Right lobe of liver (tissue), 4 donors: ENCODE results near the gene VWA8.

Source experiments
- POLR2A ChIP-seq: fragments of 450-650 bp; IDR thresholded peaks from one replicate; pipeline ENCODE4 v1.6.1; 2017; ENCODE audit warnings: antibody characterized with exemption, mild to moderate bottlenecking
- TF ChIP-seq, protein P1 (sequence below), 4 donors: fragments of 200-600 bp in 3 of 4; fragments of 450-650 bp in 1 of 4; IDR thresholded peaks; one replicate each; pipeline versions ENCODE4 v1.5.1 to v1.8.0; 2016 to 2022; ENCODE audit warnings: antibody characterized with exemption in 4 of 4, mild to moderate bottlenecking in 2 of 4
- donor health status: DM: no; HTN: no; CAD: no.
- donor health status: DM: no; HTN: no; CAD: no.
- donor health status: DM: no; HTN: yes; CAD: no.

- TF ChIP-seq, protein P1, sequence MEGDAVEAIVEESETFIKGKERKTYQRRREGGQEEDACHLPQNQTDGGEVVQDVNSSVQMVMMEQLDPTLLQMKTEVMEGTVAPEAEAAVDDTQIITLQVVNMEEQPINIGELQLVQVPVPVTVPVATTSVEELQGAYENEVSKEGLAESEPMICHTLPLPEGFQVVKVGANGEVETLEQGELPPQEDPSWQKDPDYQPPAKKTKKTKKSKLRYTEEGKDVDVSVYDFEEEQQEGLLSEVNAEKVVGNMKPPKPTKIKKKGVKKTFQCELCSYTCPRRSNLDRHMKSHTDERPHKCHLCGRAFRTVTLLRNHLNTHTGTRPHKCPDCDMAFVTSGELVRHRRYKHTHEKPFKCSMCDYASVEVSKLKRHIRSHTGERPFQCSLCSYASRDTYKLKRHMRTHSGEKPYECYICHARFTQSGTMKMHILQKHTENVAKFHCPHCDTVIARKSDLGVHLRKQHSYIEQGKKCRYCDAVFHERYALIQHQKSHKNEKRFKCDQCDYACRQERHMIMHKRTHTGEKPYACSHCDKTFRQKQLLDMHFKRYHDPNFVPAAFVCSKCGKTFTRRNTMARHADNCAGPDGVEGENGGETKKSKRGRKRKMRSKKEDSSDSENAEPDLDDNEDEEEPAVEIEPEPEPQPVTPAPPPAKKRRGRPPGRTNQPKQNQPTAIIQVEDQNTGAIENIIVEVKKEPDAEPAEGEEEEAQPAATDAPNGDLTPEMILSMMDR (IDR thresholded peaks at IDR 0.05) = no peak
- TF ChIP-seq POLR2A = no peak
Observed at GRCh38 chr13:41621716-41622431, 339.0 kb downstream of the VWA8 start.
